DMS153 treated with DMSO at 0.1 percent for 48 hours (cell line): Measurements from ENCODE around the gene MPPED2.
A peak's percentile ranks its signal among the peaks of the same experiment; 100 is the strongest.

Experiments
- DNase-seq: peaks from one replicate; lab custom pipeline; 2025; ENCODE audit not compliant: unreplicated experiment; lab: John Stamatoyannopoulos, UW

MPPED2 gene

GRCh38 chr11:30455025-30455424 is 131.1 kb downstream of the MPPED2 start:
- DNase-seq: no peak

GRCh38 chr11:30454541-30454940 is 131.6 kb downstream of the MPPED2 start:
- DNase-seq: no peak

GRCh38 chr11:30454111-30454510 is 132.0 kb downstream of the MPPED2 start:
- peak; percentile 35 for DNase-seq

GRCh38 chr11:30453705-30454104 is 132.4 kb downstream of the MPPED2 start:
- DNase-seq: no peak

GRCh38 chr11:30452842-30453241 is 133.3 kb downstream of the MPPED2 start:
- no peak for DNase-seq

GRCh38 chr11:30452114-30452513 is 134.0 kb downstream of the MPPED2 start:
- DNase-seq: no peak

GRCh38 chr11:30451626-30452025 is 134.5 kb downstream of the MPPED2 start:
- DNase-seq: no peak

GRCh38 chr11:30451167-30451566 is 135.0 kb downstream of the MPPED2 start:
- no peak for DNase-seq

- no peak for DNase-seq
Observed at GRCh38 chr11:30447058-30447640, 139.0 kb downstream of the MPPED2 start.

GRCh38 chr11:30446520-30446919 is 139.6 kb downstream of the MPPED2 start:
- no peak for DNase-seq

- no peak for DNase-seq
Observed at GRCh38 chr11:30445056-30445455, 141.1 kb downstream of the MPPED2 start.

GRCh38 chr11:30440510-30440909 is 145.6 kb downstream of the MPPED2 start:
- DNase-seq: no peak

GRCh38 chr11:30436801-30437200 is 149.4 kb downstream of the MPPED2 start:
- DNase-seq: no peak

- DNase-seq: no peak
Observed at GRCh38 chr11:30435488-30435887, 150.7 kb downstream of the MPPED2 start.

GRCh38 chr11:30434901-30435300 is 151.3 kb downstream of the MPPED2 start:
- no peak for DNase-seq

- DNase-seq: no peak
Observed at GRCh38 chr11:30433831-30434230, 152.3 kb downstream of the MPPED2 start.

GRCh38 chr11:30432716-30433115 is 153.4 kb downstream of the MPPED2 start:
- no peak for DNase-seq

GRCh38 chr11:30432178-30432577 is 154.0 kb downstream of the MPPED2 start:
- DNase-seq: no peak

GRCh38 chr11:30431127-30431814 is 154.9 kb downstream of the MPPED2 start:
- no peak for DNase-seq

- DNase-seq: no peak
Observed at GRCh38 chr11:30429550-30429949, 156.6 kb downstream of the MPPED2 start.

- no peak for DNase-seq
Observed at GRCh38 chr11:30426781-30427180, 159.4 kb downstream of the MPPED2 start.

- no peak for DNase-seq
Observed at GRCh38 chr11:30424844-30425243, 161.3 kb downstream of the MPPED2 start.

- DNase-seq: no peak
Observed at GRCh38 chr11:30424321-30424720, 161.8 kb downstream of the MPPED2 start.
